ENCODE results near the gene CENPA.

DNA sequence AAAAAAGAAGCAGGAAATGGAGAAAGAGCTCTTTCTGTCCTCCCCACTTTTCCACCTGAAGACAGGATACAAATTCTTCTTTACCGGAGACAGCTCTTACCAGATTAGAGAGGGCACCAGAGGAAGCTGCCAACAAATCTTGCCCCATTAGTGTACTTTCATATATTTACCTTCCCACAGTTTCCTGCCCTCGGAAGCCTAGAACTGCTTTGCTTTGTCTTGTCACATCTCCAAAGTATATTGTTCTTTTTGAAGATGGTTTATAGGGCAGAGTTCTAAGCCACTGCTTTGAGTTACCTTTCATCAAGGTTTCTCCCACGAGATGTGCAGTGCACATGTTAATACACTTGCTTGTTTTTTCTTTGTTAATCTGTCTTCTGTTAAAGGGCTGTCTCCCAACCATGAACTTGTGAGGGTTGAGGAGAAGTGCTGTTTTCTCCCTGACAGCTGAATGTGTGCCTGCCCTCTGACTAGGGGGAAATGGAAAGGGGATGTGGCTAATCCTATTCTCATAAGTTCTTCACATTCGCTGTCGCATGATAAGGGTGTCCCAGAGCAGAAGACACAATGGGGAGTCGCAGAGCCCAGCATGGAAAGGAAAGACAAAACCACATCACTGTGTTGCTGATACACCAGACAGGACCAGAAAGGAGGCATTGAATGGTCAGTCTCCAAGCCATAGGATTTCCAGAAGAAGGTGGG lies 24.2 kb downstream of the CENPA start:
- no peak for TF ChIP-seq CTCF (conservative IDR thresholded peaks at IDR 0.05 in 1 of 2, IDR thresholded peaks at IDR 0.05 in 1 of 2; ENCODE audit: low read depth in 1 of 2, low read length in 2 of 2)
- TF ChIP-seq EZH2 (IDR thresholded peaks at IDR 0.05; ENCODE audit: low read length, missing control alignments): no peak

All from fibroblast of lung (primary cell).